ENCODE data around the gene FAM180A.
"Not testable (repeated sequence)": the region's sequence is repeated elsewhere in the genome, so short reads cannot be mapped to it uniquely, and the experiment has no call there.

The FAM180A gene

DNA sequence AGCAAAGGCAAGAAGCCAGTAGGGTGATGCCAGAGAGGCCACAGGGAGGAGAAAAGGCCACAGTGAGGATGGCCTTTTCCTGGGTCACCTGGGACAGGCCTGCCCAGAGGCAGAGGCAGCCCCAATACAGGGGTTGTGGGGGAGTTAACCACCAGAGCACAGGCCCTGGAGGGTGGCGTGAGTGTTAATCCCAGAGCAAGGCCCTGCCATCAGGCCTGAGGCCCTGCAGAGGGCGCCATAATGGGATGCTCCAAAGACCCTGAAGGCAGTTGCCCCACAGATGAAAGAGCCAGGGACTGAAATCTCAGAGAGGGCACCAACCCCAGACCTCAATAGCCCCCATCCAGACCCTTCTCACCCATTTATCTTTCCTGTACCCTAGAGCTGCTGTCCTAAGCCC lies 44.5 kb downstream of the FAM180A start:
- Mint-ChIP-seq H3K4me3 (no peak overlapping the region), H3K27ac (no peak overlapping the region), H3K4me1 (no peaks in the 10 kb centered on the region), H3K9me3 (no peaks in the 10 kb centered on the region), H3K27me3 (no peaks in the 10 kb centered on the region), H3K36me3 (peaks cover 6% of the 10 kb centered on the region)
- ATAC-seq = no peak

- Mint-ChIP-seq H3K4me1 (no peaks in the 10 kb centered on the region), H3K27ac (no peak overlapping the region), H3K27me3 (no peaks in the 10 kb centered on the region), H3K4me3 (no peak overlapping the region), H3K36me3 (peaks cover 34% of the 10 kb centered on the region), H3K9me3 (no peaks in the 10 kb centered on the region)
- ATAC-seq = no peak
Measured at GRCh38 chr7:135697276-135698049, 51.1 kb downstream of the FAM180A start.

DNA sequence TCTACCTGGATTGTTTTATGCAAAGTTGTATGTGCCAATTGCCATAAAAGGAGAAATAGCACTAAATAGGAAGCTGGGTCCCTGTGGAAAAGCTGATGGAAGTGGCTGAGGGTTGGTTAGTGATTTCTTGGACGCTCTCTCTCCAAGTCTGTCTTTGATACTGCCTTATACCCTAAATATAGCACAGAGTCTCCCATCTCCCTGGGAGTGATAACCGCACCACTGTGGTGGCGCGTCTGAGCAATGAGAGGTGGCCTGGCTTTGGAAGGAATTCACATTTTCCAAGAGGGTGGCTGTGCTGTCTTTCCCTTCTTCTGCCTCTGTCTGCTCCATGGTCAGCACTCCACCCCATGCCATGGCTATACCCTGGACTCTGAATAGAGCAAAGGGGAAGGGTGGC lies 55.1 kb downstream of the FAM180A start:
- no peak overlapping the region for H3K4me3 Mint-ChIP-seq
- H3K27ac Mint-ChIP-seq = no peak overlapping the region
- H3K27me3 Mint-ChIP-seq = no peaks in the 10 kb centered on the region
- H3K4me1 Mint-ChIP-seq = no peaks in the 10 kb centered on the region
- H3K9me3 Mint-ChIP-seq = no peaks in the 10 kb centered on the region
- no peak for ATAC-seq
- peaks cover 48% of the 10 kb centered on the region for H3K36me3 Mint-ChIP-seq

DNA sequence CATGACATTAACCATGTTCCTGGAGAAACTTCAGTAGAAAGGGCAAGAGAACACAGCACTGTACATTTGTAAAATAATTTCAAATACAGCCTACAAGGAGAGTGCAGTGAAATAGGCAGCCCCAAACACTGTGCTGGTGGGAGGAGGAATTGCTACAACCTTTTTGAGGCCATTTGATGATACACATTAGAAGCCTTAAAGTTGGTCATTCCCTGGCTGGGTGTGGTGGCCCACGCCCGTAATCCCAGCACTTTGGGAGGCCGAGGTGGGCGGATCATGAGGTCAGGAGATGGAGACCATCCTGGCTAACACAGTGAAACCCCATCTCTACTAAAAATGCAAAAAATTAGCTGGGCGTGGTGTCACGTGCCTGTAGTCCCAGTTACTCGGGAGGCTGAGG lies 56.0 kb downstream of the FAM180A start:
- not testable (repeated sequence) for H3K4me1 Mint-ChIP-seq, H3K9me3 Mint-ChIP-seq, H3K27ac Mint-ChIP-seq, H3K27me3 Mint-ChIP-seq, ATAC-seq, H3K4me3 Mint-ChIP-seq
- peaks cover 47% of the 10 kb centered on the region for H3K36me3 Mint-ChIP-seq

- Mint-ChIP-seq H3K4me3 (no peak overlapping the region), H3K27me3 (no peaks in the 10 kb centered on the region), H3K9me3 (no peaks in the 10 kb centered on the region), H3K36me3 (peaks cover 47% of the 10 kb centered on the region), H3K4me1 (no peaks in the 10 kb centered on the region), H3K27ac (no peak overlapping the region)
- ATAC-seq = no peak
Measured at GRCh38 chr7:135692055-135692454, 56.6 kb downstream of the FAM180A start.

GRCh38 chr7:135690566-135690965 lies 58.0 kb downstream of the FAM180A start:
- Mint-ChIP-seq H3K27me3 (no peaks in the 10 kb centered on the region), H3K27ac (no peak overlapping the region), H3K4me1 (no peaks in the 10 kb centered on the region), H3K9me3 (no peaks in the 10 kb centered on the region), H3K36me3 (peaks cover 47% of the 10 kb centered on the region), H3K4me3 (no peak overlapping the region)
- no peak for ATAC-seq

- H3K27me3 Mint-ChIP-seq = no peaks in the 10 kb centered on the region
- peaks cover 3% of the 10 kb centered on the region for H3K4me1 Mint-ChIP-seq
- no peaks in the 10 kb centered on the region for H3K9me3 Mint-ChIP-seq
- ATAC-seq = no peak
- peaks cover 50% of the 10 kb centered on the region for H3K36me3 Mint-ChIP-seq
- no peak overlapping the region for H3K27ac Mint-ChIP-seq
- no peak overlapping the region for H3K4me3 Mint-ChIP-seq
Measured at GRCh38 chr7:135687466-135687865, 61.1 kb downstream of the FAM180A start.

GRCh38 chr7:135685306-135686084 lies 63.1 kb downstream of the FAM180A start:
- H3K4me3 Mint-ChIP-seq = no peak overlapping the region

DNA sequence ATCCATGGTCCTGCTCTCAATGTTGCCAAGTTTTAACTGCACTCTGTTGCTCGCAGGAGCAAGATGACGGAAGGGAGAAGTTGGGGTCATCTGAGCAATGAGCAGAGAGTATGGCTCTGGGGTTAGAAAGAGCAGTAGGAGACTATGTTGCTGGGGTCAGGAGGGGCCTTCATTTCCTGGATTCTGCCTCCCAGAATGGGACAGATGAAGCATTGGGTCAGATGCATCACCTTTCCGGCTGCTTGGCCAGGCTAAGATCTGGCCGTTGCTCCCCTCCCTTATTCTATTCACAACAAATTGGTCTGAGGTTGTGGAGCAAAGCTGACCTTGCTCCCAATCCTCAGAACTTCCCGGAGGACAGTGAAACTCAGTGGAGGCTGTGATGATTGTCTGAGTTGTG lies 63.9 kb downstream of the FAM180A start:
- Mint-ChIP-seq H3K27ac (no peak overlapping the region), H3K36me3 (peaks cover 55% of the 10 kb centered on the region), H3K9me3 (no peaks in the 10 kb centered on the region), H3K27me3 (no peaks in the 10 kb centered on the region), H3K4me1 (peaks cover 14% of the 10 kb centered on the region), H3K4me3 (no peak overlapping the region)
- ATAC-seq = no peak

More at GRCh38 chr7:135685306-135686084, 63.1 kb downstream of the FAM180A start:
- Mint-ChIP-seq H3K9me3 (no peaks in the 10 kb centered on the region), H3K4me1 (peaks cover 14% of the 10 kb centered on the region), H3K27ac (no peak overlapping the region), H3K36me3 (peaks cover 53% of the 10 kb centered on the region), H3K27me3 (no peaks in the 10 kb centered on the region)
- ATAC-seq = no peak

DNA sequence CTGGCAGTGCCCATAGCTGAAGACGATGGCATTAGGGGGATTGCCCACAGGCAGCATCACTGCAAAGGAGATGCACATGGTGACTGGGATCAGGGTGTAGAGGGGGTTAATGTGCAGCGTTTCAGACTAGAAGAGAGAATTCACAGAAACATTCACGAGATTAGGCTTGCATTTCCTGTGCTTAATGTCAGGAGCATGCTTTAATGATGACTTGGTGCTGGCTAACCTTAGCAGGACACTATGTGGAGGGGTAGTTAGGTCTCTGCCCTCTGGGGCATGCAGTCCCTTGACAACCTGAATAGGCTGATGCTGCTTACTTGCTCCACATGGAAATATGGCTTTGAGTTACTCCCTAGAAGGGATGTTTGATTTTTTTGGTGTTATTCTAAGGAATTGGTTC lies 64.5 kb downstream of the FAM180A start:
- Mint-ChIP-seq H3K27ac (no peak overlapping the region), H3K9me3 (no peaks in the 10 kb centered on the region), H3K4me3 (no peak overlapping the region), H3K36me3 (peaks cover 53% of the 10 kb centered on the region), H3K4me1 (peaks cover 14% of the 10 kb centered on the region), H3K27me3 (no peaks in the 10 kb centered on the region)
- ATAC-seq = no peak

DNA sequence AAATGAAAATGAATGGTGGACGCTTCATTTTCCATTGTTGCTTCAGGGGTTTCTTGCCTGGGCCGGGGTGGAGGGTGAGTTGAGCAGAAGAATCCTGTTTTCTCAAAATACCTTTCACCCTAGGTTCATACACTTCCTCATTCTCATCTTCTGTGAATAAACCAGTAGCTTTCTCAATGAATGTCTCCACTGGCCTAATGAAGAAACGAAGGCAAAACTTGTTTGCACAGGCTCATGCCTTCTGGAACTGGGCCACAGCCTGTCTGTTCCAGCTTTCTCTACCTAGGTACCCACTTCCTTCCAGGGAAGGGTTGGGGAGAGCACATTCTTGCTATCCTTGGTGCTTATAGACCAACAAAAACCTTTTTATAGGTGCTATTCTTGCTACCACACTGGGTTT lies 65.0 kb downstream of the FAM180A start:
- Mint-ChIP-seq H3K27ac (no peak overlapping the region), H3K4me3 (no peak overlapping the region), H3K9me3 (no peaks in the 10 kb centered on the region), H3K27me3 (no peaks in the 10 kb centered on the region), H3K4me1 (peaks cover 14% of the 10 kb centered on the region), H3K36me3 (peaks cover 56% of the 10 kb centered on the region)
- ATAC-seq = no peak

DNA sequence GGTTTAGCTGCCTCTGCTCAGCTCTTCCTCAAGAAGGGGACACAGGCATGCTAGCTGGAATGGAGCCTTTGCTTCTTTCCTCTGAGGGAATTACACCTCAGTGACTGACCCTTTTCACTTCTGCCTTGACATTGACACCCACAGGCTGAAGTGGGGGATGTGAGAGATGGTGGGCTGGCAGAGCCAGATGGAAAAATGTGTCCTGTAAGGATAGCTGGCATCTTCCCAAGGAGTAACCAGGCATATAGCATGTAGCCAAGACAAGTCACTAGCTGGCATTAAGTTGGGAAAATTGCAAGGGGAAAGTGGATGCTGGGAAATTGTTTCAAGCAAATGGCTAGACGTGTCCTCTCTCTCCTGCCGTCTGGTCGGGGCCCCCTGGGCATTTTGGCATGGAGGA lies 66.4 kb downstream of the FAM180A start:
- no peak overlapping the region for H3K27ac Mint-ChIP-seq
- ATAC-seq = no peak
- H3K27me3 Mint-ChIP-seq = no peaks in the 10 kb centered on the region
- no peaks in the 10 kb centered on the region for H3K9me3 Mint-ChIP-seq
- H3K4me1 Mint-ChIP-seq = peaks cover 14% of the 10 kb centered on the region
- H3K36me3 Mint-ChIP-seq = peaks cover 64% of the 10 kb centered on the region
- H3K4me3 Mint-ChIP-seq = no peak overlapping the region

- H3K4me3 Mint-ChIP-seq = no peak overlapping the region
- peaks cover 14% of the 10 kb centered on the region for H3K4me1 Mint-ChIP-seq
- H3K36me3 Mint-ChIP-seq = peaks cover 62% of the 10 kb centered on the region
- no peak for ATAC-seq
- H3K27me3 Mint-ChIP-seq = no peaks in the 10 kb centered on the region
- H3K9me3 Mint-ChIP-seq = no peaks in the 10 kb centered on the region
- no peak overlapping the region for H3K27ac Mint-ChIP-seq
Measured at GRCh38 chr7:135681762-135682161, 66.9 kb downstream of the FAM180A start.
